ENCODE results near the gene DAAM2. TPM values are rescaled to one million over a fixed set of nuclear protein-coding genes. Genes with fewer than 3 reads are reported as not detected.

Gene DAAM2
- polyA plus RNA-seq, 1 donor (not counting 4 experiments of a cell fraction or from before 2014, with no cell fraction given), result not detected

DNA sequence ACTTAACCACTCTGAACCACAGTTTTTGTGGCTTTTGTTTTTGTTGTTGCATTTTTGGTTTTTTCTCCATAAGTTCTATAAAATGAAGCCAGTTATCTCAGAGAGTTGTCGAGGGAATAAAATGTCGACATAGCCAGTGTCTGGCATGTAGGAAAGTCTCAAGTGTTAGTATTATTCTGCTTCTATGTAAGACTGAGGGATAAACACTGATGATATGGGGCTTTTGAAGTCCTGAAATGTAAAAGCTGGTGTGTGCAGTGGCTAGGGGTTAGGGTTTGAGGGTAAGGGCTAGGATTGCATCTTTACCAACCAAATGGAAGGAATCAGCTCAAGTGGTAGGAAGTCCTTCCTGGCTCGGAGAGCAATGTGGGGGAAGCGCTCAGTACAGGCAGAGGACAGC is 59.2 kb downstream of the DAAM2 start:
- TF ChIP-seq EZH2 (IDR thresholded peaks at IDR 0.05; ENCODE audit: low read length) (no peak), CTCF (optimal IDR thresholded peaks at IDR 0.05 in 1 of 3, IDR thresholded peaks at IDR 0.05 in 1 of 3, conservative IDR thresholded peaks at IDR 0.05 in 1 of 3; ENCODE audit: extremely low read depth in 1 of 3, insufficient read depth in 2 of 3, low read length in 3 of 3) (no peak)
- FAIRE-seq, result no peak
- no peaks in the 10 kb centered on the region for H3K79me2 ChIP-seq (ENCODE audit: control insufficient read depth, insufficient read depth, low read length)
- H3K9me3 ChIP-seq (ENCODE audit: control insufficient read depth, low read depth, low read length), result no peaks in the 10 kb centered on the region
- no peak for DNase-seq (ENCODE audit: low read depth, low spot score)
- H3K27ac ChIP-seq (ENCODE audit: control insufficient read depth, insufficient read depth, low read length), result no peak overlapping the region
- H4K20me1 ChIP-seq (ENCODE audit: control insufficient read depth, extremely low read depth, insufficient read depth, low read length), result no peaks in the 10 kb centered on the region
- dilution Hi-C loops (cut with MboI; ENCODE audit: extremely low pct_ligation_motif_present, low sequenced_read_pairs), result no loop called here
- no peaks in the 10 kb centered on the region for H3K9me1 ChIP-seq (ENCODE audit: control insufficient read depth, extremely low read depth, insufficient read depth, low read length)
- H3K4me1 ChIP-seq (ENCODE audit: control insufficient read depth, extremely low read depth, insufficient read depth, low read length), result no peaks in the 10 kb centered on the region
- H3K27me3 ChIP-seq (ENCODE audit: control insufficient read depth, extremely low read depth, insufficient read depth, low read length), result no peaks in the 10 kb centered on the region
- no peaks in the 10 kb centered on the region for H3K36me3 ChIP-seq (ENCODE audit: control insufficient read depth in 2 of 2, extremely low read depth in 1 of 2, insufficient read depth in 2 of 2, low read length in 2 of 2)
- no peak overlapping the region for H3K4me3 ChIP-seq (ENCODE audit: control insufficient read depth in 2 of 3, extremely low read depth in 1 of 3, insufficient read depth in 2 of 3, low read depth in 1 of 3, low read length in 3 of 3)
- H3K9ac ChIP-seq (ENCODE audit: control insufficient read depth, extremely low read depth, insufficient read depth, low read length), result no peak overlapping the region
- no peak overlapping the region for H3K4me2 ChIP-seq (ENCODE audit: control insufficient read depth, extremely low read depth, insufficient read depth, low read depth, low read length)
- H2AFZ ChIP-seq (ENCODE audit: control insufficient read depth, low read length), result no peak overlapping the region

DNA sequence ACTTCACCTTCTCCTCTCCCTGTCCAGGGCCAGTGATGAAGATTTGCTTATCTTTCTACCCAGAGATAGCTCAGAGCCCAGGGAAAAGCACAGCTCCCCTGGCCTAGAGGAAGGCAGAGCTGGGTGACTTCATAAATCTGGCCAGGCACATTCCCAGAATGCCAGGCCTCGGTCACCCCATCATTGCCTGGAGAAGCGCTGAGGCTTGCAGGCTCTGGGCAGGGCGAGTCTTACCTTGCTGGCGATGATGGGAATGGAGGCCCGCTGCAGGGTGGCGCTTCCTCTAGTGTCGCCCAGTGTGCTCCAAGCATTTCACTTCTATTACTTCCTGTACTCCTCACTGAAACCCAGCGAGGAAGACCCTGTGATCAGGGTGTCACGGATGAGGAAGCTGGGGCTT is 60.1 kb downstream of the DAAM2 start:
- DNase-seq (ENCODE audit: low read depth, low spot score) (no peak), FAIRE-seq (no peak)
- Histone ChIP-seq H4K20me1 (ENCODE audit: control insufficient read depth, extremely low read depth, insufficient read depth, low read length) (no peaks in the 10 kb centered on the region), H3K27me3 (ENCODE audit: control insufficient read depth, extremely low read depth, insufficient read depth, low read length) (no peaks in the 10 kb centered on the region), H3K36me3 (ENCODE audit: control insufficient read depth in 2 of 2, extremely low read depth in 1 of 2, insufficient read depth in 2 of 2, low read length in 2 of 2) (no peaks in the 10 kb centered on the region), H3K4me3 (ENCODE audit: control insufficient read depth in 2 of 3, extremely low read depth in 1 of 3, insufficient read depth in 2 of 3, low read depth in 1 of 3, low read length in 3 of 3) (no peak overlapping the region), H3K79me2 (ENCODE audit: control insufficient read depth, insufficient read depth, low read length) (no peaks in the 10 kb centered on the region), H3K9me1 (ENCODE audit: control insufficient read depth, extremely low read depth, insufficient read depth, low read length) (no peaks in the 10 kb centered on the region), H2AFZ (ENCODE audit: control insufficient read depth, low read length) (no peak overlapping the region), H3K4me2 (ENCODE audit: control insufficient read depth, extremely low read depth, insufficient read depth, low read depth, low read length) (no peak overlapping the region), H3K27ac (ENCODE audit: control insufficient read depth, insufficient read depth, low read length) (no peak overlapping the region), H3K9me3 (ENCODE audit: control insufficient read depth, low read depth, low read length) (no peaks in the 10 kb centered on the region), H3K4me1 (ENCODE audit: control insufficient read depth, extremely low read depth, insufficient read depth, low read length) (no peaks in the 10 kb centered on the region), H3K9ac (ENCODE audit: control insufficient read depth, extremely low read depth, insufficient read depth, low read length) (no peak overlapping the region)
- dilution Hi-C loops (cut with MboI; ENCODE audit: extremely low pct_ligation_motif_present, low sequenced_read_pairs), result no loop called here
- TF ChIP-seq EZH2 (IDR thresholded peaks at IDR 0.05; ENCODE audit: low read length) (no peak), CTCF (optimal IDR thresholded peaks at IDR 0.05 in 1 of 3, IDR thresholded peaks at IDR 0.05 in 1 of 3, conservative IDR thresholded peaks at IDR 0.05 in 1 of 3; ENCODE audit: extremely low read depth in 1 of 3, insufficient read depth in 2 of 3, low read length in 3 of 3) (no peak)
